Stimulated activated memory B cell treated with anti-CD40 and anti-IgM and Interleukin-4, amounts not matched to agents 10 μg/mL and 1 μg/mL and 100 μg/mL, for 72 hours (primary cell): ENCODE results near the gene CTIF.

ENCODE experiments used
- ATAC-seq: fragments of 150-1000 bp; cut with Tn5 transposase; 2 replicates; pipeline ENCODE4 v1.10.0; 2021
- H3K27ac Mint-ChIP-seq: one replicate; pipeline ENCODE4 v1.8.0; 2022; ENCODE audit warnings: mild to moderate bottlenecking, mixed read lengths
- H3K27me3 Mint-ChIP-seq: one replicate; pipeline ENCODE4 v1.8.0; 2022; ENCODE audit warnings: mixed read lengths
- H3K36me3 Mint-ChIP-seq: one replicate; pipeline ENCODE4 v1.8.0; 2022; ENCODE audit warnings: mixed read lengths
- H3K4me1 Mint-ChIP-seq: one replicate; pipeline ENCODE4 v1.8.0; 2022; ENCODE audit warnings: mixed read lengths
- H3K4me3 Mint-ChIP-seq: one replicate; pipeline ENCODE4 v1.8.0; 2022; ENCODE audit warnings: mild to moderate bottlenecking, moderate library complexity, mixed read lengths
- H3K9me3 Mint-ChIP-seq: one replicate; pipeline ENCODE4 v1.8.0; 2022; ENCODE audit warnings: mixed read lengths

Gene CTIF

DNA sequence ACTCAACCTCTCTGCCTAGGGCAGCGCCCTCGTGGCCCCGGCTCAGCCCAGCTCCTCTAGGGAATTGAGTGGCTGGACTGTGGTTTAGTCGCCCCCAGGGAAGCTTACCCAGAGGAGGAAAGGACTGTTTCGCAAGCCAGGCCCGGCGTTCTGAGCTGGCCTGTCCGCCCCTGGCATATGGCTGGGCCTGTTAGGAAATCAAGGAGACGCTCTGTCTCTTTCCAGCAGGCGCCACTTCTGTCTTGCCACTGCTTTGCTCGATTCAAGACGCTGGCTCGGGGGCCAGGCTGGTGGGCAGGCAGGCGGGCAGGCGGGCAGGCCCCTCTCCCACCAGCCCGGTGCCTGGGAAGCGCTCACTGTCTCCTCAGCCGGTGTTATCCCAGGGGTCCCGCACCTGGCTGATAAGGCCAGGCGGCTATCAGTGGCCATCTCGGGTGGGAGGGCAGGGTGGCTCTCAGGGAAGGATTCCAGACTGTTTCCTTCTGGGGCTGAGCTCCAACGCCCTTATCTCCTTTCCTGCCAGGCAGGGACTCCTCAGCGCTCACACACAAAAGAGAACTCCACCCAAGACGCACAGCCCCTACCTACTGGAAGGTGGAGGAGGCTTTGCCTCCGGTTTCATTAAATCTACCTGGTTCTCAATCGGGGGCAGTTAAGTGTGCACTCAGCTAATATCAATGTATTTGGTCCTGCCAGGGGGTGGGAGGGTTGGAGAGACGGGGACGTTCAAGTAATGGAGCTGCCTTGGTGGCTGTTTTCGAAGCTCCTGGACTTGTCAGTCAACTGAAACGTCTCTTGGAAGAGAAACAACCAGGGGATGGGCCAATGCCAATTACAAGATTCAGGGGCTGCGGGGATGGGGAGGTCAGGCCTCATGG is 302.8 kb downstream of the CTIF start:
- Mint-ChIP-seq H3K4me3 (no peak overlapping the region), H3K9me3 (peaks cover 5% of the 10 kb centered on the region), H3K27me3 (no peaks in the 10 kb centered on the region), H3K27ac (no peak overlapping the region), H3K4me1 (peaks cover 36% of the 10 kb centered on the region), H3K36me3 (peaks cover 11% of the 10 kb centered on the region)
- no peak for ATAC-seq

DNA sequence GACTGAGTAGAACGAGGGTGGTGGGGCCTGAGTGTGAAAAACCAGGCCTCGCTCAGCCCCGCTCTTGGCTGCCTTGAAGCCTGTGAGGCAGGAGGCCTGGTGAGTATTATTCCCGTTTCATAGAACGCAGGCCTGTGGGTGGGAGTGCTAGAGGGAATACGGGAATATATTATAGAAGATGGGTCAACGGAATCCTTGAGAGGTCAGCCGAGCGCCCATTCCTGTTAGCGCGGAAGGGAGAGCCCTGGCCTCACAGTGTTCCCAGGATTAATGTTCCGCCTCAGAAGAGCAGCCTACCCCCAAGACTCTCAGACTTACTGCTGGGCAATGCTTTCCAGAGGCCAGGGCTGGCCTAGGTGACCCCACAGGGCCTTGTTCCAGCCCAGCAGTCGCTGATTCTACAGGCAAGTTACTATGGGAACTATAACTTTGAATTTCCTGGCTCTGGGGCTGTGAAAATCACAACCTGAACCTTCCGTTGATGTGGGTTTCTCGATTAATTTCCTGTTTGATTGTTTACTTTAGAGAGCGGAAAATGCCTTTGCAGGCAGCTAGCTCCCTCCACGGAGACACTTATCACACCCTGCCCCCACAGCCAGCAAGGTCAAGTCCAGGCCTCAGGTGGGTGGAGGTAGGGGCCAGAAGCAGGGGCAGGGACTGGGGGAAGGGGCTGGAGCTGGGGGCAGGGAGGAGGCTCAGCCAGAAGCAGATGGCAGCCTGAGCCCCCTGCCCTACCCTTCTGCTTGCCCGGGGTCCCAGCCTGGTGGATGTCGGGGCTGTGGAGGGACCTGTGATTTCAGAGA is 303.6 kb downstream of the CTIF start:
- no peak for ATAC-seq
- peaks cover 7% of the 10 kb centered on the region for H3K9me3 Mint-ChIP-seq
- H3K4me3 Mint-ChIP-seq, result no peak overlapping the region
- peaks cover 13% of the 10 kb centered on the region for H3K36me3 Mint-ChIP-seq
- peaks cover 31% of the 10 kb centered on the region for H3K4me1 Mint-ChIP-seq
- no peak overlapping the region for H3K27ac Mint-ChIP-seq
- H3K27me3 Mint-ChIP-seq, result no peaks in the 10 kb centered on the region

GRCh38 chr18:48843162-48843561 is 304.3 kb downstream of the CTIF start:
- no peaks in the 10 kb centered on the region for H3K27me3 Mint-ChIP-seq
- ATAC-seq, result peak; percentile 10
- peaks cover 24% of the 10 kb centered on the region for H3K4me1 Mint-ChIP-seq
- H3K9me3 Mint-ChIP-seq, result peaks cover 7% of the 10 kb centered on the region
- no peak overlapping the region for H3K4me3 Mint-ChIP-seq
- no peak overlapping the region for H3K27ac Mint-ChIP-seq
- peaks cover 13% of the 10 kb centered on the region for H3K36me3 Mint-ChIP-seq

- peaks cover 13% of the 10 kb centered on the region for H3K36me3 Mint-ChIP-seq
- H3K4me3 Mint-ChIP-seq, result no peak overlapping the region
- H3K4me1 Mint-ChIP-seq, result peaks cover 19% of the 10 kb centered on the region
- peaks cover 7% of the 10 kb centered on the region for H3K9me3 Mint-ChIP-seq
- ATAC-seq, result no peak
- H3K27me3 Mint-ChIP-seq, result no peaks in the 10 kb centered on the region
- no peak overlapping the region for H3K27ac Mint-ChIP-seq
Measured at GRCh38 chr18:48843596-48843995, 304.8 kb downstream of the CTIF start.

DNA sequence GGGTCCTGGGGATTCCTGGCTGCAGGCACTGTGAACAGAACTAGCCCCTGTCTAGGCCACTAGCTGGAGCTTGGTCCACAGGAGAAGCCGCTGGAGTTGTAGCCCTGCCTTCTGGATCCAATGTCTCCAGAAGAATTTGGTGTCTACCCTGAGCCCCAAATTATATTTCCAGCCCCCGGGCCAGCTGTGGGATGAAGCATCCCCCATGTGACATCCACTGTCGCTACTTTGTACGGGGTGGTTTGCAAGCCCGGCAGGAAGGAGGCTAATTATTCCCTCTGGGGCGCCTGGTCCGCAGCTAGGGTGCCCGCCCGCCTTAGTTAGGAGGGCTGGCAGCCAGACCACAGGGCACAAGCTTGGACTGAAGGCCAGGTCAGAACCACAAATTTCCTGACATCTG is 305.4 kb downstream of the CTIF start:
- H3K4me3 Mint-ChIP-seq, result no peak overlapping the region
- ATAC-seq, result no peak
- peaks cover 13% of the 10 kb centered on the region for H3K4me1 Mint-ChIP-seq
- H3K27me3 Mint-ChIP-seq, result no peaks in the 10 kb centered on the region
- peaks cover 7% of the 10 kb centered on the region for H3K9me3 Mint-ChIP-seq
- H3K36me3 Mint-ChIP-seq, result peaks cover 13% of the 10 kb centered on the region
- no peak overlapping the region for H3K27ac Mint-ChIP-seq

DNA sequence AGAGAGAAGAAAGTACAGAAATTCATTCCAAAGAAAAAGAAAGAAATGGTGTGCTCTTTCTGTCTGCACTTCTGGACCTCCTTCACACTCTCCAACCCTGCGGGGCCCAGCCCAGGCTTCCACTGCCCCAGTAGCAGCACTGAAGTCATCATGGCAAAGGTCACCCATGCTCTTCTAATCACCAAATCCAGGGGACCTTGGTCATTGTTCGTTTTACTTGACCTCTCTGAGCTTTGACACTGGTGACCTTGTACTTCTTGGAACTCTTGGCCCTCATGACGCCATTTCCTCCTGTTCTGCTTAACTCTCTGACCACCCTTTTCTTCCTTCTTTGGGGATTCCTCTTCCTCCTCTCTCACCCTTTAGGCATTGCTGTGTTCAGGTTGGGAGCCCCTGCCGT is 306.3 kb downstream of the CTIF start:
- H3K27ac Mint-ChIP-seq, result no peak overlapping the region
- peaks cover 13% of the 10 kb centered on the region for H3K36me3 Mint-ChIP-seq
- H3K27me3 Mint-ChIP-seq, result no peaks in the 10 kb centered on the region
- no peak for ATAC-seq
- H3K4me3 Mint-ChIP-seq, result no peak overlapping the region
- H3K9me3 Mint-ChIP-seq, result peaks cover 7% of the 10 kb centered on the region
- peaks cover 11% of the 10 kb centered on the region for H3K4me1 Mint-ChIP-seq

GRCh38 chr18:48846423-48846932 is 307.6 kb downstream of the CTIF start:
- Mint-ChIP-seq H3K9me3 (peaks cover 7% of the 10 kb centered on the region), H3K36me3 (peaks cover 13% of the 10 kb centered on the region), H3K4me1 (peaks cover 17% of the 10 kb centered on the region), H3K27ac (no peak overlapping the region), H3K4me3 (no peak overlapping the region), H3K27me3 (no peaks in the 10 kb centered on the region)
- ATAC-seq, result no peak

GRCh38 chr18:48847807-48848486 is 309.1 kb downstream of the CTIF start:
- peaks cover 13% of the 10 kb centered on the region for H3K36me3 Mint-ChIP-seq
- no peaks in the 10 kb centered on the region for H3K27me3 Mint-ChIP-seq
- H3K27ac Mint-ChIP-seq, result no peak overlapping the region
- no peak for ATAC-seq
- peaks cover 9% of the 10 kb centered on the region for H3K4me1 Mint-ChIP-seq
- peaks cover 7% of the 10 kb centered on the region for H3K9me3 Mint-ChIP-seq
- no peak overlapping the region for H3K4me3 Mint-ChIP-seq

- Mint-ChIP-seq H3K9me3 (peaks cover 7% of the 10 kb centered on the region), H3K36me3 (peaks cover 13% of the 10 kb centered on the region), H3K27ac (no peak overlapping the region), H3K4me3 (no peak overlapping the region), H3K4me1 (peaks cover 9% of the 10 kb centered on the region), H3K27me3 (no peaks in the 10 kb centered on the region)
- no peak for ATAC-seq
Measured at GRCh38 chr18:48848641-48849143, 309.9 kb downstream of the CTIF start.

DNA sequence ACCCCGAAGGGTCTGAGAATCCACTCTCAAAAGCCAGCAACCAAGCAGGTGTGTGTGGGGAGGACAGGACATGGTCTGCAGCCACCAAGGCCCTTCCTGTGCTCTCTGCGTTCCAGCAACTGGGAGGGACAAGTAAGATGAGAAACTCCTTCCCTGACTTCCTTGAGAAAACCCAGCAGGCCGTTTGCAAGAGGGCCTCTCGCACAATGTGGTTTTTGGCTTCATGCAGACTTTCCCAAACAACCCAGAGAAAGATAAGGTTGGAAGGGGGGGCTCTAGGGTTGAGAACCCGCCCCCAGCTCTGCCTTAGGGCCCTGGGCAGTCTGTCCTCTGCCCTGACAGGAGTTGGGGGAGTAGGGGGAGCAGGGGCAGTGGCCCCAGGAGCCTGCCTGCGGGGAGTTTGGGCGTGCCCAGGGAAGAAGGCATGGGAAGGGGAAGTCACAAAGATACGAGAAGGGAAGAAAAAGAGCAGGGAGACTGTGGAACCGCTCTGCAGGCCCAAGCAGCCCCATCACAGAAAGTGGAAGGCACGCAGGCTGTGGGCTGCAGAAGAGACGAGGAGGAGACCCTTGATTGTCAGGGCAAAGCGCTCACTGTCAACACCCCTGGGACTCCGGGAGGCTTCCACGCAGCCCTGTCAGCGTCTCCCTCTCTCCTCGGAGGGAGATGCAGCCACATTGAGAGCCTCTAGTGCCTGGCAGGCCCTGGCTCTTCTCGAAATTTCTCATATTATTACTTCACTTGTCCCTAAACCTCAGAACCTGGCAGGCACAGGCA is 312.2 kb downstream of the CTIF start:
- no peak overlapping the region for H3K27ac Mint-ChIP-seq
- H3K4me1 Mint-ChIP-seq, result peaks cover 16% of the 10 kb centered on the region
- no peaks in the 10 kb centered on the region for H3K27me3 Mint-ChIP-seq
- peaks cover 7% of the 10 kb centered on the region for H3K9me3 Mint-ChIP-seq
- ATAC-seq, result no peak
- peaks cover 6% of the 10 kb centered on the region for H3K36me3 Mint-ChIP-seq
- no peak overlapping the region for H3K4me3 Mint-ChIP-seq

DNA sequence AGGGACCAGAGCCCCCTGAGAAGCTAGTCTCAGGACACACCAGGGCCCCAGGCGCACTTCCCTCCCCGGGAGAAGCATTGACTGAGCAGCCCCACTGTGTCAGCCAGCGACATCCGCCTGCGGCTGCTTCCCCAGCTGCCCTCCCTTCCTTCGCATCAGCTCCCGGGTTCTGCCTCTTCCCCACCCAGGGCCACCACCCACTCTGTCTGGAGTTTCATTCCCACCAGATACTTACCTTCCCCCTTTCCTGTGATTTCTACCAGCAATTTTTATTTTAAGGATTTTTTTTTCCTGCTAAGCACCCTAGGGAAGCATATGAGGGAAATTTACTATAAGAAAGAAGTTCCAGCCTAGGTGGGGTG is 312.7 kb downstream of the CTIF start:
- Mint-ChIP-seq H3K36me3 (peaks cover 2% of the 10 kb centered on the region), H3K4me3 (no peak overlapping the region), H3K27ac (no peak overlapping the region), H3K9me3 (peaks cover 2% of the 10 kb centered on the region), H3K27me3 (no peaks in the 10 kb centered on the region), H3K4me1 (peaks cover 17% of the 10 kb centered on the region)
- ATAC-seq, result no peak

DNA sequence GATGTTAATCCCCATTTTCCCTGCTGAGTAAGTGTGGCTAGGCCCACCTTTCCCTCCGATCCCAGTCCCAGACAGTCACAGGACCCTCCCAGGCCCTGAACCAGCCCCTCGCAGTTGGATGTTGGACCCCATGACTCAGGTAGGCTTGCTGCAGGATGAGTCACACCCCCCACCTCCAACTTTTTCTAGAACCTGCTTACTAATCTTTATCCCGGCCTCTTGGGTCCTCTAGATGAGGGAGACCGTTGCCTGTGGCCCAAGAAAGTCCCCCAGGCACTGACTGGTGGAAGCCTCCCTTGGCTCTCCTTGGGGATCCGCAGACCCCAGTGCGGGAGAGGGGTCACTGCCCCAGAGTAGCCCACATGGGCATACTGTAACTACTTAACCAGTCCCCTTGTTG is 313.5 kb downstream of the CTIF start:
- Mint-ChIP-seq H3K9me3 (no peaks in the 10 kb centered on the region), H3K27me3 (no peaks in the 10 kb centered on the region), H3K4me1 (peaks cover 17% of the 10 kb centered on the region), H3K27ac (no peak overlapping the region), H3K4me3 (no peak overlapping the region), H3K36me3 (no peaks in the 10 kb centered on the region)
- ATAC-seq, result no peak

DNA sequence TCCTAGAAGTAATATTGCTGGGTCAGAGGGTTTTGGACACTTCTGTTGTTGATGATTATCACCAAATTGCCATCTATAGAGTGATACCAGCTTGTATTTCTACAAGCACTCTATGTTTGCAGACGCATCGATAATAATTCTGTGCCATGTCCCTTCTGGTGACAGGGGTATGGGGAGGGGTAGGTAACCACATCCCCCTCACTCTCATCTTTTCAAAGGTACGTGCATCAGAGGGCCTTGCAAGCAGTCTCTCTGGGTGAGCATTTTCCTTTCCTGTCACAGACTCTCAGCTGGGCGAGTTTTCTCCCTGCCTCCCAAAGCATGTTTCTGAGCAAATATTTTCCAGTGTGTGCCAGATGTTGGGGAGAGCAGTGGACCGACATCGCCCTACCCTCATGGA is 314.0 kb downstream of the CTIF start:
- Mint-ChIP-seq H3K4me1 (peaks cover 17% of the 10 kb centered on the region), H3K27ac (no peak overlapping the region), H3K9me3 (no peaks in the 10 kb centered on the region)

DNA sequence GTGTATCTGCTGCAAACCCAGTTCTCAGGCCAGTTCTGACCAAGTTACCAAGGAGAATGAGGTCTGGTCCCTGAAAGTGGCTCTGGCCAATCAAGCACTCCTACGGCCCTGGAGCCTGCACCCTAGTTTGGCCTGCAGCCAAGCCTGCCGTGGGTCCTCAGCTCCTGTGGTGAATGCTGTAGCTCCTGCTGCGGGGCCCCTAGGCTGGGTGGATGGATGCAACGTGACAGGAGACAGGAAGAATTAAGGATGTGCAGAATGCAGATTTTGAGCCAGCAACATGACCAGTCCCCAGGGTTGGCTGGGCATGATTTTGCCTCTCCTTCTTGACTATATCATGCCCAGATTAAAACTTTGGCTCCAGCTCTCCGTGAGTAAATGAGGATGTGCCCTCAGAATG is 314.8 kb downstream of the CTIF start:
- H3K4me3 Mint-ChIP-seq, result no peak overlapping the region
- ATAC-seq, result no peak
- peaks cover 17% of the 10 kb centered on the region for H3K4me1 Mint-ChIP-seq
- H3K36me3 Mint-ChIP-seq, result no peaks in the 10 kb centered on the region
- no peaks in the 10 kb centered on the region for H3K9me3 Mint-ChIP-seq
- no peak overlapping the region for H3K27ac Mint-ChIP-seq
- H3K27me3 Mint-ChIP-seq, result no peaks in the 10 kb centered on the region

More for the DNA sequence above, 314.0 kb downstream of the CTIF start:
- no peak overlapping the region for H3K4me3 Mint-ChIP-seq
- no peaks in the 10 kb centered on the region for H3K27me3 Mint-ChIP-seq
- H3K36me3 Mint-ChIP-seq, result no peaks in the 10 kb centered on the region
- ATAC-seq, result no peak
